Prostate gland (tissue), 2 donors: Measurements from ENCODE around the gene MED16. TPM values are rescaled to one million over a fixed set of nuclear protein-coding genes. Genes with fewer than 3 reads are reported as not detected.
"Not testable (repeated sequence)": the region's sequence is repeated elsewhere in the genome, so short reads cannot be mapped to it uniquely, and the experiment has no call there.

Source experiments
- DNase-seq: peaks from one replicate; pipeline ENCODE4 v3.0.0-alpha.2; 2019; ENCODE audit warnings: low spot score
- H3K27ac ChIP-seq, 2 donors: fragments of 200-600 bp; sonication (generic); 2 replicates each; pipeline ENCODE4 v1.5.1; 2017 to 2019
- H3K27me3 ChIP-seq: fragments of 200-600 bp; sonication (generic); replicated peaks from 2 replicates; pipeline ENCODE4 v1.5.1; 2019; ENCODE audit not compliant: insufficient read depth
- H3K36me3 ChIP-seq, 2 donors: fragments of 200-600 bp; sonication (generic); 1 replicate in 1 of 2; 2 replicates in 1 of 2; pipeline versions ENCODE4 v1.5.1 to v1.8.1; 2017 to 2019
- H3K4me1 ChIP-seq: fragments of 200-600 bp; sonication (generic); replicated peaks from 2 replicates; pipeline ENCODE4 v1.5.1; 2019
- H3K4me3 ChIP-seq, 2 donors: fragments of 200-600 bp; sonication (generic); 2 replicates each; pipeline ENCODE4 v1.5.1; 2017 to 2019
- H3K9me3 ChIP-seq: fragments of 200-600 bp; sonication (generic); 2 replicates; pipeline ENCODE4 v1.5.1; 2017
- CTCF ChIP-seq, 4 experiments: fragments of 200-600 bp in 2 of 4; fragments of 450-650 bp in 2 of 4; sonication (generic) in 2 of 4; IDR thresholded peaks; 1 replicate in 3 of 4; 2 replicates in 1 of 4; pipeline ENCODE4 v1.5.1; 2016 to 2019; ENCODE audit warnings: antibody characterized with exemption in 4 of 4, mild to moderate bottlenecking in 2 of 4, moderate library complexity in 2 of 4
- POLR2A ChIP-seq: fragments of 450-650 bp; IDR thresholded peaks from one replicate; pipeline ENCODE4 v1.6.1; 2016; ENCODE audit warnings: antibody characterized with exemption, mild to moderate bottlenecking
- POLR2AphosphoS5 ChIP-seq: sonication (generic); formaldehyde crosslinking; IDR thresholded peaks from one replicate; pipeline ENCODE4 v1.6.1; 2017; ENCODE audit warnings: antibody characterized with exemption
- WGBS: methylation state at CpG from one replicate; pipeline ENCODE4 v1.1.5; 2018; 5-methylcytosine and 5-hydroxymethylcytosine counted together
- intact Hi-C: fragments of 100-400 bp; cut with DNase I; formaldehyde crosslinking; loops from one replicate; pipeline ENCODE4 v1.14.2; 2022
- total RNA-seq, 2 donors: library from RNA; depleted of rRNA; stranded (reverse); fragments of >200 nt; gene quantifications; one replicate each; pipeline ENCODE4 v1.1.0, GENCODE V29; 2016

The MED16 gene
- total RNA-seq, 2 donors from 2014 or later = 65.1 to 114 TPM

- 70% methylated on average over 40 of the region's 40 CpGs for WGBS
- Histone ChIP-seq H3K9me3 (no peaks in the 10 kb centered on the region), H3K27ac (no peak overlapping the region), H3K4me3 (no peak overlapping the region), H3K4me1 (no peaks in the 10 kb centered on the region), H3K36me3 (no peaks in the 10 kb centered on the region), H3K27me3 (peaks cover 6% of the 10 kb centered on the region)
- intact Hi-C loops = loop anchor here (5.0 kb wide), 1 partner anchor 53 kb away; no protein-coding TSS in a partner anchor
- DNase-seq = no peak
- TF ChIP-seq POLR2AphosphoS5 = no peak
- no peak for TF ChIP-seq CTCF (IDR thresholded peaks at IDR 0.05)
Observed at GRCh38 chr19:855566-856120, 37.3 kb downstream of the MED16 start.

- no peak for DNase-seq
- Histone ChIP-seq H3K36me3 (no peaks in the 10 kb centered on the region), H3K27ac (no peak overlapping the region), H3K4me3 (no peak overlapping the region), H3K4me1 (peaks cover 4% of the 10 kb centered on the region), H3K9me3 (no peaks in the 10 kb centered on the region), H3K27me3 (peaks cover 6% of the 10 kb centered on the region)
- intact Hi-C loops = loop anchor here (5.0 kb wide), 1 partner anchor 53 kb away; no protein-coding TSS in a partner anchor
- TF ChIP-seq CTCF (IDR thresholded peaks at IDR 0.05) = no peak
- no peak for TF ChIP-seq POLR2AphosphoS5
- no peak for TF ChIP-seq POLR2A
- 90% methylated on average over 12 of the region's 12 CpGs for WGBS
Observed at GRCh38 chr19:855142-855541, 37.8 kb downstream of the MED16 start.

GRCh38 chr19:854549-854948 is 38.4 kb downstream of the MED16 start:
- Histone ChIP-seq H3K9me3 (no peaks in the 10 kb centered on the region), H3K27me3 (peaks cover 6% of the 10 kb centered on the region), H3K36me3 (no peaks in the 10 kb centered on the region), H3K27ac (no peak overlapping the region), H3K4me3 (no peak overlapping the region), H3K4me1 (peaks cover 4% of the 10 kb centered on the region)
- WGBS = 74% methylated on average over 6 of the region's 6 CpGs
- DNase-seq = no peak
- intact Hi-C loops = no loop called here
- no peak for TF ChIP-seq CTCF (IDR thresholded peaks at IDR 0.05)
- no peak for TF ChIP-seq POLR2AphosphoS5
- TF ChIP-seq POLR2A = no peak

GRCh38 chr19:853614-854220 is 39.3 kb downstream of the MED16 start:
- H3K4me1 ChIP-seq, H3K27ac ChIP-seq, DNase-seq, H3K4me3 ChIP-seq, intact Hi-C loops, H3K27me3 ChIP-seq, H3K9me3 ChIP-seq, H3K36me3 ChIP-seq: not testable (repeated sequence)
- WGBS = 71% methylated on average over 13 of the region's 17 CpGs

- Histone ChIP-seq H3K4me3 (no peak overlapping the region), H3K9me3 (no peaks in the 10 kb centered on the region), H3K4me1 (peaks cover 4% of the 10 kb centered on the region), H3K27ac (no peak overlapping the region), H3K36me3 (no peaks in the 10 kb centered on the region), H3K27me3 (peaks cover 6% of the 10 kb centered on the region)
- 22% methylated on average over 62 of the region's 67 CpGs for WGBS
- DNase-seq = no peak
- intact Hi-C loops = no loop called here
- no peak for TF ChIP-seq POLR2A
- no peak for TF ChIP-seq CTCF (IDR thresholded peaks at IDR 0.05)
- no peak for TF ChIP-seq POLR2AphosphoS5
Observed at GRCh38 chr19:853014-853585, 39.9 kb downstream of the MED16 start.
